H1 (cell line): ENCODE results near the gene TENT4A. TPM values are rescaled to one million over a fixed set of nuclear protein-coding genes. Genes with fewer than 3 reads are reported as not detected.

Experiments used
- CTCF ChIA-PET: fragments of 300-600 bp; sonication (Branson Sonifier 250); formaldehyde crosslinking; loops from one replicate; lab custom pipeline; 2021; ENCODE audit not compliant: partially characterized antibody; lab: Charles Lee
- POLR2A ChIA-PET: fragments of 300-600 bp; sonication (Branson Sonifier 250); formaldehyde crosslinking; loops from one replicate; lab custom pipeline; 2021; ENCODE audit warnings: inconsistent platforms; ENCODE audit not compliant: partially characterized antibody; lab: Charles Lee
- DNase-seq, 2 experiments: peaks; one replicate each; pipeline versions ENCODE4 v3.0.0 to v3.0.0-alpha.2; 2010 to 2022; ENCODE audit warnings: low spot score in 2 of 2, low read depth in 1 of 2, mixed read lengths in 1 of 2
- FAIRE-seq: peaks from 2 replicates; lab custom pipeline; 2011; peaks lifted over from hg19 to GRCh38; lab: Jason Lieb, UNC
- H2AFZ ChIP-seq: 2 replicates; pipeline ENCODE4 v1.8.1; 2012; ENCODE audit warnings: low read length, inconsistent platforms
- H2AK5ac ChIP-seq: 2 replicates; pipeline ENCODE4 v1.6.1; 2013; ENCODE audit warnings: low read depth, low read length
- H2BK120ac ChIP-seq: replicated peaks from 2 replicates; pipeline ENCODE3; 2013; ENCODE audit warnings: low read depth, low read length, inconsistent platforms
- H2BK12ac ChIP-seq: 2 replicates; pipeline ENCODE4 v1.6.1; 2013; ENCODE audit warnings: low read depth, low read length
- H2BK15ac ChIP-seq: 2 replicates; pipeline ENCODE4 v1.6.1; 2013; ENCODE audit warnings: low read length
- H2BK20ac ChIP-seq: 2 replicates; pipeline ENCODE4 v1.6.1; 2013; ENCODE audit warnings: low read length
- H2BK5ac ChIP-seq: 2 replicates; pipeline ENCODE4 v1.6.1; 2013; ENCODE audit warnings: low read depth, low read length
- H3K14ac ChIP-seq: 2 replicates; pipeline ENCODE4 v1.6.1; 2013; ENCODE audit warnings: inconsistent platforms; ENCODE audit not compliant: insufficient read length
- H3K18ac ChIP-seq: 2 replicates; pipeline ENCODE4 v1.6.1; 2013; ENCODE audit warnings: low read length; ENCODE audit errors: extremely low read depth
- H3K23ac ChIP-seq: 2 replicates; pipeline ENCODE4 v1.6.1; 2013; ENCODE audit warnings: inconsistent platforms; ENCODE audit not compliant: insufficient read length
- H3K23me2 ChIP-seq: 2 replicates; pipeline ENCODE4 v1.6.1; 2013; ENCODE audit warnings: low read depth, low read length
- H3K27ac ChIP-seq: 2 replicates; pipeline ENCODE4 v1.6.1; 2011; ENCODE audit warnings: low read depth, low read length, inconsistent platforms
- H3K27me3 ChIP-seq, 4 experiments: replicated peaks in 1 of 4; 1 replicate in 1 of 4; 2 replicates in 3 of 4; pipeline versions ENCODE4 v1.6.1 to v1.8.1; 2011 to 2013; ENCODE audit warnings: low read length in 3 of 4, mild to moderate bottlenecking in 3 of 4, inconsistent platforms in 2 of 4, mixed read lengths in 2 of 4, moderate library complexity in 1 of 4; ENCODE audit not compliant: control insufficient read depth in 3 of 4, insufficient read depth in 3 of 4; ENCODE audit errors: extremely low read depth in 1 of 4
- H3K36me3 ChIP-seq, 4 experiments: 2 replicates each; pipeline versions ENCODE4 v1.6.1 to v1.8.1; 2011 to 2013; ENCODE audit warnings: mild to moderate bottlenecking in 4 of 4, low read length in 3 of 4, moderate library complexity in 2 of 4, control low read depth in 1 of 4, inconsistent platforms in 1 of 4; ENCODE audit not compliant: insufficient read depth in 4 of 4, control insufficient read depth in 2 of 4
- H3K4ac ChIP-seq: replicated peaks from 2 replicates; pipeline ENCODE3; 2013; ENCODE audit warnings: low read length, low read depth, mixed read lengths, inconsistent platforms; ENCODE audit not compliant: insufficient read length
- H3K4me1 ChIP-seq, 4 experiments: replicated peaks in 1 of 4; 1 replicate in 1 of 4; 2 replicates in 3 of 4; pipeline versions ENCODE4 v1.6.1 to v1.8.1; 2011 to 2013; ENCODE audit warnings: low read length in 3 of 4, inconsistent platforms in 2 of 4, mixed read lengths in 1 of 4; ENCODE audit not compliant: insufficient read depth in 4 of 4, control insufficient read depth in 3 of 4
- H3K4me2 ChIP-seq, 2 experiments: 2 replicates each; pipeline versions ENCODE4 v1.6.1 to v1.8.1; 2011 to 2013; ENCODE audit warnings: low read depth in 2 of 2, low read length in 2 of 2, control low read depth in 1 of 2, inconsistent platforms in 1 of 2, mild to moderate bottlenecking in 1 of 2; ENCODE audit not compliant: insufficient read depth in 1 of 2
- H3K4me3 ChIP-seq, 4 experiments: fragments of 200-600, 300-600 bp in 1 of 4; sonication (generic), shearing (Covaris generic), sonication (Bioruptor Twin) in 1 of 4; 2 replicates each; pipeline versions ENCODE4 v1.5.1 to v1.8.1; 2011 to 2016; ENCODE audit warnings: low read length in 4 of 4, low read depth in 3 of 4, control low read depth in 2 of 4, inconsistent platforms in 2 of 4, mild to moderate bottlenecking in 2 of 4, mixed read lengths in 1 of 4, moderate library complexity in 1 of 4; ENCODE audit not compliant: insufficient read depth in 2 of 4; ENCODE audit errors: extremely low read depth in 1 of 4
- H3K56ac ChIP-seq: replicated peaks from 2 replicates; pipeline ENCODE3; 2013; ENCODE audit warnings: low read depth, mild to moderate bottlenecking, mixed read lengths, low read length, inconsistent platforms; ENCODE audit not compliant: insufficient read length
- H3K79me1 ChIP-seq: 2 replicates; pipeline ENCODE4 v1.6.1; 2013; ENCODE audit warnings: low read depth, low read length, control low read depth
- H3K79me2 ChIP-seq, 2 experiments: 2 replicates each; pipeline versions ENCODE4 v1.6.1 to v1.8.1; 2012 to 2013; ENCODE audit warnings: low read length in 2 of 2, mild to moderate bottlenecking in 2 of 2, inconsistent platforms in 1 of 2; ENCODE audit not compliant: insufficient read depth in 2 of 2, control insufficient read depth in 1 of 2
- H3K9ac ChIP-seq, 4 experiments: replicated peaks in 1 of 4; 1 replicate in 1 of 4; 2 replicates in 3 of 4; pipeline versions ENCODE4 v1.6.1 to v1.8.1; 2011 to 2013; ENCODE audit warnings: low read depth in 3 of 4, low read length in 3 of 4, control low read depth in 2 of 4, mild to moderate bottlenecking in 2 of 4, moderate library complexity in 2 of 4, inconsistent platforms in 1 of 4; ENCODE audit errors: extremely low read depth in 1 of 4
- H3K9me3 ChIP-seq, 2 experiments: 2 replicates each; pipeline versions ENCODE4 v1.6.1 to v1.8.1; 2012 to 2013; ENCODE audit warnings: mild to moderate bottlenecking in 2 of 2, moderate library complexity in 2 of 2, control low read depth in 1 of 2, inconsistent platforms in 1 of 2, low read depth in 1 of 2, low read length in 1 of 2, mixed read lengths in 1 of 2; ENCODE audit not compliant: insufficient read depth in 2 of 2
- H4K20me1 ChIP-seq, 2 experiments: replicated peaks in 1 of 2; 2 replicates each; pipeline versions ENCODE3 to v1.8.1; 2011 to 2013; ENCODE audit warnings: inconsistent platforms in 2 of 2, low read length in 2 of 2, mild to moderate bottlenecking in 1 of 2; ENCODE audit not compliant: insufficient read depth in 2 of 2, control insufficient read depth in 1 of 2
- H4K5ac ChIP-seq: 2 replicates; pipeline ENCODE4 v1.6.1; 2013; ENCODE audit warnings: low read length, low read depth, mixed read lengths, inconsistent platforms; ENCODE audit not compliant: insufficient read length
- H4K8ac ChIP-seq: 2 replicates; pipeline ENCODE4 v1.8.0; 2013; ENCODE audit warnings: mild to moderate bottlenecking, moderate library complexity, low read length, inconsistent platforms; ENCODE audit not compliant: insufficient read depth; ENCODE audit errors: extremely low read depth
- H4K91ac ChIP-seq: replicated peaks from 2 replicates; pipeline ENCODE3; 2013; ENCODE audit warnings: low read length, mixed read lengths, inconsistent platforms; ENCODE audit not compliant: insufficient read length
- CBX5 ChIP-seq: fragments of 300-800, 300-1000 bp; sonication (generic); IDR thresholded peaks from 2 replicates; pipeline ENCODE4 v1.7.1; 2016; ENCODE audit warnings: antibody characterized with exemption, low read length, low read depth
- CBX8 ChIP-seq: fragments of 300-800, 300-1000 bp; sonication (generic); IDR thresholded peaks from 2 replicates; pipeline ENCODE4 v1.7.1; 2016; ENCODE audit warnings: low read depth, low read length, borderline replicate concordance
- NANOG ChIP-seq: IDR thresholded peaks from 2 replicates; pipeline ENCODE4 v1.6.1; 2011; ENCODE audit warnings: low read length, low read depth, mild to moderate bottlenecking, inconsistent platforms; ENCODE audit not compliant: insufficient read depth, poor library complexity, severe bottlenecking
- NRF1 ChIP-seq: IDR thresholded peaks from 2 replicates; pipeline ENCODE4 v1.6.1; 2011; ENCODE audit warnings: mild to moderate bottlenecking, low read depth, low read length, improper control_type of control experiment
- SIX5 ChIP-seq: IDR thresholded peaks from 2 replicates; pipeline ENCODE4 v1.6.1; 2011; ENCODE audit warnings: mild to moderate bottlenecking, low read depth, low read length
- SP4 ChIP-seq: IDR thresholded peaks from 2 replicates; pipeline ENCODE4 v1.6.1; 2012; ENCODE audit warnings: low read length, inconsistent platforms
- TAF7 ChIP-seq: optimal IDR thresholded peaks from 2 replicates; pipeline ENCODE3; 2011; ENCODE audit warnings: low read depth, mild to moderate bottlenecking, inconsistent platforms, low read length, moderate library complexity, borderline replicate concordance
- TEAD4 ChIP-seq: IDR thresholded peaks from 2 replicates; pipeline ENCODE4 v1.6.1; 2012; ENCODE audit warnings: low read depth, low read length, inconsistent platforms, mixed read lengths
- YY1 ChIP-seq: IDR thresholded peaks from 2 replicates; pipeline ENCODE4 v1.6.1; 2011; ENCODE audit warnings: low read depth, mild to moderate bottlenecking, low read length
- WGBS, 2 experiments: shearing (Covaris generic) in 1 of 2; methylation state at CpG; one replicate each; pipeline versions ENCODE4 v1.1.6 to v1.1.7; 2013 to 2015; ENCODE audit warnings: low lambda C conversion rate in 2 of 2, mixed read lengths in 2 of 2, inconsistent platforms in 1 of 2, low coverage in 1 of 2, missing lambda C conversion rate in 1 of 2; ENCODE audit not compliant: insufficient replicate concordance in 2 of 2, insufficient coverage in 1 of 2, insufficient read length in 1 of 2; ENCODE audit errors: extremely low coverage in 1 of 2, missing lambda C conversion rate in 1 of 2; 5-methylcytosine and 5-hydroxymethylcytosine counted together
- polyA plus RNA-seq, 7 experiments: library from polyadenylated mRNA; depleted of rRNA in 3 of 7; stranded (reverse) in 5 of 7; unstranded in 2 of 7; fragments of >200 nt in 5 of 7; fragments of 200-250 nt in 2 of 7; gene quantifications; 1 replicate in 5 of 7; 2 replicates in 1 of 7; 4 replicates in 1 of 7; pipeline versions ENCODE4 v1.2.1 to v1.2.3, GENCODE V29; 2011 to 2013; ENCODE audit warnings: missing spikeins in 2 of 7, mixed read lengths in 2 of 7
- total RNA-seq: library from RNA; stranded (reverse); fragmentation: NEBNext Ultra II Directional; extraction: Animal tissue kit (Norgen Biotek cat#: 25700); gene quantifications from 2 replicates; pipeline ENCODE4 v1.2.1, GENCODE V29; 2021
- TF ChIP-seq, protein P1 (sequence below): IDR thresholded peaks from 2 replicates; pipeline ENCODE4 v1.6.1; 2012; ENCODE audit warnings: inconsistent platforms
- TF ChIP-seq, protein P2 (sequence below): IDR thresholded peaks from 2 replicates; pipeline ENCODE4 v1.6.1; 2011; ENCODE audit warnings: low read depth, mild to moderate bottlenecking, low read length; ENCODE audit not compliant: insufficient read depth
- TF ChIP-seq, protein P3 (sequence below): IDR thresholded peaks from 2 replicates; pipeline ENCODE4 v1.6.1; 2011; ENCODE audit warnings: low read length, improper control_type of control experiment

Gene TENT4A
- total and polyA plus RNA-seq, 2 of the 8 experiments (the other 6 are each of a cell fraction or from before 2014, with no cell fraction given), result 8.9 to 25.1 TPM

DNA sequence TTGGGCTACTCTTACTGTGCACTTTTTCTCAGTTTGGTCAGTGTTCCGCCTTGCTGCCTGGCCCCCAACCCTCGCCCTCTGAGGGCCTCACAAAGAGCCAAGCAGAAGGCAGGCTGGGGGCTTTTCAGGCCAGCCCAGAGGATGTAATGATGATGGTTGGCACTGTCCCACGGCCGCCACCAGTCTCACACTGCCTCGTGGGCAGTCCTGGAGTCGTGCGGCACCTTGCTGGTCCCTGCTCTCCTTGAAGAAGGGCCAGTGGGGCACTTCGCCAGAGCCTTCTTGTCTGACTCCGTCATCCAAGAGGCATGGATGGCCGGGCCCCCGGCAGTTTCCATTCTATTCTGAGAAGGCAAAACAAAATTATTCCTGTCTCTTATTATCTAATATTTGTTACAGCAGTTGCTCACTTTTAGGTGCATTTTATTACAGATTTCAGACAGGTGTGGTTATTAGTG, 21.0 kb downstream of the TENT4A start:
- ChIA-PET POLR2A (interaction anchor here (0.6 to 1.4 kb wide), 2 partner anchors 101 to 103 kb away, joined by 3 to 6 read pairs; partner anchors contain the start of genes NSUN2 and SRD5A1), CTCF (interaction anchor here (3.3 kb wide), 1 partner anchor 10 kb away, joined by 19 read pairs; no protein-coding TSS in a partner anchor)
- Histone ChIP-seq H4K91ac (no peak overlapping the region), H3K27ac (no peak overlapping the region), H3K9me3 (no peaks in the 10 kb centered on the region), H2BK15ac (no peak overlapping the region), H2AFZ (no peak overlapping the region), H2BK5ac (no peak overlapping the region), H3K36me3 (peaks cover 0 to 5% (median 0%) of the 10 kb centered on the region in 4 experiments; a peak in 2 of 8 replicates), H2BK120ac (no peak overlapping the region), H4K8ac (0 out of 2 replicates have a peak overlapping the region, but pooled peaks have one; percentile 53), H3K79me1 (peaks cover 9% of the 10 kb centered on the region), H3K4me1 (peaks cover 0 to 9% (median 1%) of the 10 kb centered on the region in 4 experiments; a peak in 3 of 7 replicates), H3K9ac (no peak overlapping the region), H2BK12ac (no peak overlapping the region), H3K4me2 (no peak overlapping the region), H3K14ac (no peak overlapping the region), H2AK5ac (no peak overlapping the region), H4K20me1 (peaks cover 16 to 32% of the 10 kb centered on the region in 2 experiments), H3K27me3 (no peaks in the 10 kb centered on the region), H4K5ac (no peak overlapping the region), H3K56ac (no peak overlapping the region), H3K4me3 (no peak overlapping the region), H3K23me2 (no peaks in the 10 kb centered on the region), H3K4ac (no peak overlapping the region), H2BK20ac (no peak overlapping the region), H3K18ac (no peak overlapping the region), H3K79me2 (peaks cover 0 to 72% of the 10 kb centered on the region in 2 experiments; a peak in 3 of 4 replicates), H3K23ac (no peak overlapping the region)
- DNase-seq (no peak), FAIRE-seq (no peak)
- 84% methylated on average over 11 of the region's 11 CpGs; no CpG with 5 or more reads in 1 of the 2 experiments for WGBS, 2 experiments
- no peak for TF ChIP-seq CBX5
- TF ChIP-seq SP4, result no peak
- TF ChIP-seq, protein P1, sequence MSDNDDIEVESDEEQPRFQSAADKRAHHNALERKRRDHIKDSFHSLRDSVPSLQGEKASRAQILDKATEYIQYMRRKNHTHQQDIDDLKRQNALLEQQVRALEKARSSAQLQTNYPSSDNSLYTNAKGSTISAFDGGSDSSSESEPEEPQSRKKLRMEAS, result no peak
- TF ChIP-seq, protein P2, sequence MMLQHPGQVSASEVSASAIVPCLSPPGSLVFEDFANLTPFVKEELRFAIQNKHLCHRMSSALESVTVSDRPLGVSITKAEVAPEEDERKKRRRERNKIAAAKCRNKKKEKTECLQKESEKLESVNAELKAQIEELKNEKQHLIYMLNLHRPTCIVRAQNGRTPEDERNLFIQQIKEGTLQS, result no peak
- TF ChIP-seq TAF7, result no peak
- no peak for TF ChIP-seq CBX8
- no peak for TF ChIP-seq YY1
- TF ChIP-seq NRF1, result no peak
- TF ChIP-seq, protein P3, sequence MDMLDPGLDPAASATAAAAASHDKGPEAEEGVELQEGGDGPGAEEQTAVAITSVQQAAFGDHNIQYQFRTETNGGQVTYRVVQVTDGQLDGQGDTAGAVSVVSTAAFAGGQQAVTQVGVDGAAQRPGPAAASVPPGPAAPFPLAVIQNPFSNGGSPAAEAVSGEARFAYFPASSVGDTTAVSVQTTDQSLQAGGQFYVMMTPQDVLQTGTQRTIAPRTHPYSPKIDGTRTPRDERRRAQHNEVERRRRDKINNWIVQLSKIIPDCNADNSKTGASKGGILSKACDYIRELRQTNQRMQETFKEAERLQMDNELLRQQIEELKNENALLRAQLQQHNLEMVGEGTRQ, result no peak
- TF ChIP-seq SIX5, result no peak
- TF ChIP-seq NANOG, result no peak
- TF ChIP-seq TEAD4, result no peak
